B cell (primary cell): Measurements from ENCODE around the gene EHD1. TPM values are rescaled to one million over a fixed set of nuclear protein-coding genes. Genes with fewer than 3 reads are reported as not detected.

Source experiments
- ATAC-seq: fragments of 200-7000 bp; cut with Tn5 transposase; one replicate; pipeline ENCODE4 v1.10.0; 2021; ENCODE audit warnings: low read depth, mild to moderate bottlenecking, moderate number of reproducible peaks, moderate library complexity
- CTCF ChIA-PET: fragments of 350-600 bp; sonication (Branson Sonifier 250); formaldehyde crosslinking; loops from one replicate; lab custom pipeline; 2021; ENCODE audit warnings: antibody characterized with exemption, inconsistent platforms; lab: Charles Lee
- POLR2A ChIA-PET: fragments of 350-600 bp; sonication (Branson Sonifier 250); formaldehyde crosslinking; loops from one replicate; lab custom pipeline; 2021; ENCODE audit warnings: antibody characterized with exemption; lab: Charles Lee
- DNase-seq: peaks from one replicate; pipeline ENCODE4 v3.0.0; 2013
- H2AFZ ChIP-seq: 2 replicates; pipeline ENCODE4 v1.6.1; 2012; ENCODE audit warnings: mild to moderate bottlenecking, low read depth, low read length; ENCODE audit not compliant: insufficient read depth, poor library complexity, severe bottlenecking
- H3K27ac ChIP-seq, 2 donors: 1 replicate in 1 of 2; 2 replicates in 1 of 2; pipeline ENCODE4 v1.5.1; 2012 to 2013; ENCODE audit warnings: low read length in 2 of 2, mild to moderate bottlenecking in 2 of 2, moderate library complexity in 1 of 2
- H3K27me3 ChIP-seq, 4 experiments: fragments of 200-600 bp in 1 of 4; sonication (generic) in 1 of 4; replicated peaks in 1 of 4; 1 replicate in 2 of 4; 2 replicates in 2 of 4; pipeline versions ENCODE4 v1.6.1 to v1.7.0; 2013 to 2016; ENCODE audit warnings: low read length in 3 of 4, mild to moderate bottlenecking in 2 of 4, mixed read lengths in 1 of 4, moderate library complexity in 1 of 4; ENCODE audit not compliant: insufficient read depth in 4 of 4, control insufficient read depth in 3 of 4; ENCODE audit errors: control extremely low read depth in 1 of 4
- H3K36me3 ChIP-seq, 2 experiments: replicated peaks in 1 of 2; 1 replicate in 1 of 2; 2 replicates in 1 of 2; pipeline versions ENCODE4 v1.6.1 to v1.7.1; 2013; ENCODE audit warnings: low read length in 1 of 2; ENCODE audit not compliant: insufficient read depth in 2 of 2, control insufficient read depth in 1 of 2; ENCODE audit errors: control extremely low read depth in 1 of 2, extremely low read depth in 1 of 2
- H3K4me1 ChIP-seq, 2 donors: fragments of 200-600 bp in 1 of 2; sonication (generic) in 1 of 2; 1 replicate in 1 of 2; 2 replicates in 1 of 2; pipeline versions ENCODE4 v1.5.1 to v1.6.1; 2013 to 2017; ENCODE audit warnings: low read length in 2 of 2; ENCODE audit not compliant: control insufficient read depth in 2 of 2, insufficient read depth in 2 of 2
- H3K4me2 ChIP-seq: replicated peaks from 2 replicates; pipeline ENCODE3; 2012; ENCODE audit warnings: mild to moderate bottlenecking, low read depth, low read length; ENCODE audit not compliant: poor library complexity, severe bottlenecking
- H3K4me3 ChIP-seq, 5 experiments: fragments of 200-600 bp in 1 of 5; sonication (generic) in 1 of 5; 1 replicate in 3 of 5; 2 replicates in 2 of 5; pipeline versions ENCODE4 v1.5.1 to v1.7.0; 2011 to 2016; ENCODE audit warnings: low read length in 4 of 5, mild to moderate bottlenecking in 4 of 5, low read depth in 2 of 5, control low read depth in 1 of 5, moderate library complexity in 1 of 5; ENCODE audit not compliant: insufficient read depth in 1 of 5; ENCODE audit errors: control extremely low read depth in 1 of 5, extremely low read depth in 1 of 5
- H3K79me2 ChIP-seq: fragments of 200-600 bp; sonication (generic); one replicate; pipeline ENCODE4 v1.6.0; 2016; ENCODE audit warnings: low read length; ENCODE audit not compliant: control insufficient read depth, insufficient read depth
- H3K9ac ChIP-seq: fragments of 200-600 bp; sonication (generic); 2 replicates; pipeline ENCODE4 v1.6.1; 2017; ENCODE audit warnings: mild to moderate bottlenecking, low read length, moderate library complexity
- H3K9me3 ChIP-seq, 3 donors: one replicate each; pipeline versions ENCODE4 v1.6.1 to v1.7.1; 2013; ENCODE audit warnings: low read length in 2 of 3; ENCODE audit not compliant: control insufficient read depth in 2 of 3, insufficient read depth in 1 of 3; ENCODE audit errors: control extremely low read depth in 1 of 3
- H4K20me1 ChIP-seq: 2 replicates; pipeline ENCODE4 v1.6.0; 2012; ENCODE audit warnings: mild to moderate bottlenecking, low read length; ENCODE audit not compliant: insufficient read depth, control insufficient read depth, poor library complexity, severe bottlenecking
- H3K27ac Mint-ChIP-seq: one replicate; pipeline ENCODE4 v1.8.0; 2021; ENCODE audit warnings: mixed read lengths
- H3K27me3 Mint-ChIP-seq: one replicate; pipeline ENCODE4 v1.8.0; 2021; ENCODE audit warnings: mixed read lengths
- H3K4me1 Mint-ChIP-seq: one replicate; pipeline ENCODE4 v1.8.0; 2021; ENCODE audit warnings: mixed read lengths
- H3K4me3 Mint-ChIP-seq: one replicate; pipeline ENCODE4 v1.8.0; 2021; ENCODE audit warnings: mixed read lengths
- H3K9me3 Mint-ChIP-seq: one replicate; pipeline ENCODE4 v1.8.0; 2022; ENCODE audit warnings: mixed read lengths; ENCODE audit not compliant: insufficient read depth
- CTCF ChIP-seq: fragments of 200-600 bp; IDR thresholded peaks from one replicate; pipeline ENCODE4 v1.8.0; 2022; ENCODE audit warnings: antibody characterized with exemption, mild to moderate bottlenecking
- EZH2 ChIP-seq: IDR thresholded peaks from 2 replicates; pipeline ENCODE4 v1.6.1; 2012; ENCODE audit warnings: borderline replicate concordance, low read depth, mild to moderate bottlenecking, moderate library complexity, low read length; ENCODE audit not compliant: insufficient read depth, poor library complexity, severe bottlenecking
- WGBS: methylation state at CpG from one replicate; pipeline ENCODE4 v1.1.5; 2013; ENCODE audit warnings: missing lambda C conversion rate; ENCODE audit not compliant: insufficient coverage; 5-methylcytosine and 5-hydroxymethylcytosine counted together
- intact Hi-C: fragments of 100-400 bp; cut with micrococcal nuclease; formaldehyde crosslinking; loops from one replicate; pipeline ENCODE4 v1.10.0; 2022
- polyA plus RNA-seq: library from polyadenylated mRNA; depleted of rRNA; stranded (reverse); fragments of >200 nt; gene quantifications from 2 replicates; pipeline ENCODE4 v1.2.3, GENCODE V29; 2012
- total RNA-seq, 2 donors: library from RNA; stranded (reverse); fragments of 120-200 nt in 1 of 2; gene quantifications; 1 replicate in 1 of 2; 2 replicates in 1 of 2; pipeline versions ENCODE4 v1.2.3 to v1.2.4, GENCODE V29; 2013 to 2022

EHD1 gene
- total and polyA plus RNA-seq, 2 donors (not counting 1 experiment from before 2014, with no cell fraction given): 208 to 280 TPM

- CTCF ChIA-PET: interaction anchor here (0.5 kb wide), 1 partner anchor 508 kb away, joined by 3 read pairs; no protein-coding TSS in a partner anchor
- H3K4me3 Mint-ChIP-seq: no peak overlapping the region
These were observed 27.9 kb upstream of the EHD1 start for GRCh38 chr11:64906314-64906635.

More at GRCh38 chr11:64906314-64906635, 27.9 kb upstream of the EHD1 start:
- DNase-seq (no peak), ATAC-seq (no peak)
- TF ChIP-seq CTCF: no peak
- no peak for TF ChIP-seq EZH2
- POLR2A ChIA-PET: no interaction called here
- Histone ChIP-seq H3K9me3 (no peaks in the 10 kb centered on the region), H2AFZ (no peak overlapping the region), H3K27me3 (no peaks in the 10 kb centered on the region), H3K79me2 (no peaks in the 10 kb centered on the region), H3K9ac (no peak overlapping the region), H3K4me1 (no peaks in the 10 kb centered on the region), H3K27ac (no peak overlapping the region), H3K4me3 (no peak overlapping the region), H3K4me2 (no peak overlapping the region), H3K36me3 (peaks cover 0 to 70% of the 10 kb centered on the region in 2 experiments), H4K20me1 (no peaks in the 10 kb centered on the region)
- Mint-ChIP-seq H3K27me3 (no peaks in the 10 kb centered on the region), H3K27ac (no peak overlapping the region), H3K4me1 (no peaks in the 10 kb centered on the region), H3K9me3 (no peaks in the 10 kb centered on the region)
- intact Hi-C loops: no loop called here
- 100% methylated on average over 9 of the region's 13 CpGs for WGBS
